ENCODE measurements around the gene NOS1AP. TPM values are rescaled to one million over a fixed set of nuclear protein-coding genes. Genes with fewer than 3 reads are reported as not detected.
A peak's percentile ranks its signal among the peaks of the same experiment; 100 is the strongest.
"Not testable (repeated sequence)": the region's sequence is repeated elsewhere in the genome, so short reads cannot be mapped to it uniquely, and the experiment has no call there.

NOS1AP gene
- polyA plus RNA-seq, 1 donor, result 2.7 TPM

DNA sequence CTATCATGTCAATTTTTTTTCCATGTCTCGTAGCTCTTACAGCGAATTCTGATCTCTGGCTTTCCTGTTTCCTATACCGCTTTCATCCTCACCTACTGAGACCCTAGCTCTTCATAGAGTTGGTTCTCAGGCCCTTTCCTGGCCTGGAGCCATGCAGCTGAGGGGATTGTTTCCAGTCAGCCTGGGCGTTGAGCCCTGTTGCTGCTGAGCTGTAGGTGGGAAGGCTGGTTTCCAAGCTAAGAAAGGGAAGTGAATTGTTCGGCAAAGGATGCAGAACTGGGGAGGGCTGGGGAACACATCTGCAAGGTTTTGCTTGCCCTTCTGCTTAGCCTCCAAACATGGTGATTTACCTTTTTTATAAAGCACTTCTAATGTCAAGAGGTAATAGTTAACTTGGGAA lies 265.6 kb downstream of the NOS1AP start:
- Histone ChIP-seq H3K36me3 (ENCODE audit: control insufficient read depth, insufficient read depth, low read length) (no peaks in the 10 kb centered on the region), H3K4me3 (ENCODE audit: low read length) (no peak overlapping the region), H3K9me3 (ENCODE audit: control insufficient read depth, low read depth, low read length) (no peaks in the 10 kb centered on the region), H3K4me1 (ENCODE audit: control insufficient read depth, insufficient read depth, low read length) (no peaks in the 10 kb centered on the region), H3K27ac (ENCODE audit: low read length) (no peak overlapping the region), H3K27me3 (ENCODE audit: control insufficient read depth, insufficient read depth, low read length) (no peaks in the 10 kb centered on the region)
- WGBS (ENCODE audit: insufficient coverage, low lambda C conversion rate), result 96% methylated on average over 4 of the region's 5 CpGs
- DNase-seq, result no peak

DNA sequence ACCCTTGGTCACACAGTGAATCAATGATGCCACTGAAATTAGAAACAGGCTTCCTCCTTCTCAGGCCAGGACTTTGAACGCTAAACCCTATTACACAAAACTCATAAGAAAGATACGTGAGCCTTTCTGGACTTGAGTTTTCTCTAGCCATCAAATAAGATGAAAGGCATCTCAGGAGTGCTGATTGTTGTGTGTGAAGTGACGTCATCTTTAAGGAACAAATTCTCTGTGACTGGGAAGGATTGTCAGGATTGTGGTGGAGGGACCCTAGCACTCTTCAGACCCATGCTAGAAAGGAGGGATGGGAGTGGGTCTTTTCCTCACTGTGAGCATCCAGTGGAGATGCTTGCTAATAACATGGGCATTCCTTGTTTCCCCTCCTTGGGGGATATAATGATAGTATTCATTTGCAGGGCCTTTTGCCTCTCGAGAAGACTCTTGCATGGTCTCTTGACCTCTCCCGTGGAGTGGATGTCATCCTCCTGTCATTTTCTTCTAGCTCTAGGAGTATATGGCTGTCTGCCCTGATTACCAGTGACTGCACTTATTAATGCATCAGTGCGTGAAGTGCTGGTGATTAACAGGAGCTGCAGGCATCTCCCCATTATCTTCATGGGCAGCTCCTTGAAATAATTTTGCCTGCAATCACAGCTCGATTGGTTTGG lies 267.3 kb downstream of the NOS1AP start:
- H3K27me3 ChIP-seq (ENCODE audit: control insufficient read depth, insufficient read depth, low read length), result no peaks in the 10 kb centered on the region
- no peaks in the 10 kb centered on the region for H3K36me3 ChIP-seq (ENCODE audit: control insufficient read depth, insufficient read depth, low read length)
- DNase-seq, result no peak
- no peaks in the 10 kb centered on the region for H3K4me1 ChIP-seq (ENCODE audit: control insufficient read depth, insufficient read depth, low read length)
- no peak overlapping the region for H3K27ac ChIP-seq (ENCODE audit: low read length)
- no peaks in the 10 kb centered on the region for H3K9me3 ChIP-seq (ENCODE audit: control insufficient read depth, low read depth, low read length)
- no peak overlapping the region for H3K4me3 ChIP-seq (ENCODE audit: low read length)
- WGBS (ENCODE audit: insufficient coverage, low lambda C conversion rate), result no CpG with 5 or more reads among the region's 7 CpGs

DNA sequence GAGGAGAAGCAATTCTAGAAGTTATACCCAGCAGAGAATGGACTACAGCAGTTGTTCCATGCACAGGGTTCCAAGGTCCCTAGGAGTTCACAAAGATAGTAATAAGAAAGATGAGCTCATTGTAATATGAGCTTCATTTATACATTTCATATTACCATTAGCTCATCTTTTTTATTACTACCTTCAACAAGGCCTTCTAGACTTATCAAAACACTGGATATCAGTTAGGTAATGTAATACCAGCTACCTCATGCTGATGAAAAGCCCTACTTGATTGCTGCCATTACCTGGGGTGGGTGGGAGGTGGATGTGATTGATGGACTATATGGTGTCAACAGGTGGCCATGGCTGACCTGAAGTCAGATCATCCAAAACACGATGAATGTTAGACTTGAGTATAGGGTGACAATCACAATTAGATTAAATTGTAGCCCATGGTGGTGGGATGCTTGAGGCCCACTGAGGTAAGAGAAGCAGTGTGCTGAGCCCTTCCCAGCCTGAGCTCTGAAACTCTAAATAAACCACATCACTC lies 273.0 kb downstream of the NOS1AP start:
- Histone ChIP-seq H3K4me3 (ENCODE audit: low read length) (no peak overlapping the region), H3K36me3 (ENCODE audit: control insufficient read depth, insufficient read depth, low read length) (no peaks in the 10 kb centered on the region), H3K9me3 (ENCODE audit: control insufficient read depth, low read depth, low read length) (no peaks in the 10 kb centered on the region), H3K4me1 (ENCODE audit: control insufficient read depth, insufficient read depth, low read length) (peaks cover 8% of the 10 kb centered on the region), H3K27me3 (ENCODE audit: control insufficient read depth, insufficient read depth, low read length) (no peaks in the 10 kb centered on the region), H3K27ac (ENCODE audit: low read length) (no peak overlapping the region)
- no CpG with 5 or more reads among the region's 1 CpG for WGBS (ENCODE audit: insufficient coverage, low lambda C conversion rate)
- DNase-seq, result no peak

GRCh38 chr1:162343470-162343869 lies 274.0 kb downstream of the NOS1AP start:
- no CpG with 5 or more reads among the region's 5 CpGs for WGBS (ENCODE audit: insufficient coverage, low lambda C conversion rate)
- Histone ChIP-seq H3K36me3 (ENCODE audit: control insufficient read depth, insufficient read depth, low read length) (no peaks in the 10 kb centered on the region), H3K4me3 (ENCODE audit: low read length) (no peak overlapping the region), H3K9me3 (ENCODE audit: control insufficient read depth, low read depth, low read length) (no peaks in the 10 kb centered on the region), H3K27me3 (ENCODE audit: control insufficient read depth, insufficient read depth, low read length) (no peaks in the 10 kb centered on the region), H3K4me1 (ENCODE audit: control insufficient read depth, insufficient read depth, low read length) (peaks cover 16% of the 10 kb centered on the region), H3K27ac (ENCODE audit: low read length) (no peak overlapping the region)
- DNase-seq, result no peak

DNA sequence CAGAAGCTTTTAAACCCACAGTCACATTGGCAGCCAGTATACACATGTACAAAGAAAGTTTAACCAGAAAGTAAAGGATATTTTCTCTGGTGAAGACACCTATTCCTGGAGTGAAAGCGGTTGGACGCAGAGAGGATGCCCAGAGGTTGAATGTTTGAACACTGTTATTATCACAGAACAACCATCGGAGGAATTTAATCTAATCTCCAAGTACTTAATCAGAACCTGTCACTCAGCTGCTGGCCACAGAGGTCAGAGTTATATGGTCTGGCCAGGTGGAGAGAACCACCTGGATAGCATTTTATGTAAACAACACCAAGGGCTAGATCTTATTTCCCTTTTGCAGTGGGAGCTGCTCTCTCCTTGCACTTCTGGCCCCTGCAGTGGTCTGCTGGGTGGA lies 277.8 kb downstream of the NOS1AP start:
- Histone ChIP-seq H3K9me3 (ENCODE audit: control insufficient read depth, low read depth, low read length) (no peaks in the 10 kb centered on the region), H3K4me3 (ENCODE audit: low read length) (no peak overlapping the region), H3K27me3 (ENCODE audit: control insufficient read depth, insufficient read depth, low read length) (no peaks in the 10 kb centered on the region), H3K4me1 (ENCODE audit: control insufficient read depth, insufficient read depth, low read length) (peaks cover 39% of the 10 kb centered on the region), H3K36me3 (ENCODE audit: control insufficient read depth, insufficient read depth, low read length) (no peaks in the 10 kb centered on the region), H3K27ac (ENCODE audit: low read length) (peak overlapping the region; percentile 24)
- peak; percentile 19 to 50 for DNase-seq
- WGBS (ENCODE audit: insufficient coverage, low lambda C conversion rate), result 29% methylated on average over 2 of the region's 3 CpGs

DNA sequence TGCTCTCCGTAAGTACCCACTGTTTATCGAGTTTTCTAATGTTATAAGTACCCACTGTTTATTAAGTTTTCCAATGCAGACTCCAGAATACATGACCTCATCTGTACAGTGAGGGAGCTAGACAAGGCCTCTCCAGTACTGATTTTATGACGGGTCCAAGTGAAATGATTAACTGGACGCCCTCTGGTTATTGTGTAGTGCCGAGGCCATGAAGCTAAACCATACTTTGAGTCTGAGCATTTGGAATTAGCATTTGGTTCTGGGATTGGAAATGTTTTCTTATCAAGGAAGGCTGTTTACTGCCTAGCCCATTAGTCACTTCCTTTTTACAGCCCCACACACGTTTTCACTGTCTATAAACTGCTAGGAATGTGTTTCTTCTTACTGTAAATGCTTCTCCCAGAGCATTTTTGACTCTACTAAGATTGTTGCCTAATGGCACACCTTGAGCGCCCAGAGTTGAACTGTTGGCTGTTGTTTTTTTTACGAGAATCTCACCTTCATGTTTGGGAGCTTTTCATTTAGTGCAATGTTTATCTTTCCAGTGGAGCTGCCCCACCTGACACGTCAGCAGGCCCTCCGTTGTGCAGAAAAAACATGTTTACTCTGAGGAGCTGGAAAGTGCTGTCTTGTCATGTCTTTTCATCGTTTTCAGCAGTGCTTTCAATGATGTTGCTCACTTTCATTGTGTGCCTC lies 280.3 kb downstream of the NOS1AP start:
- peak; percentile 86 to 95 for DNase-seq
- Histone ChIP-seq H3K4me3 (ENCODE audit: low read length) (no peak overlapping the region), H3K27me3 (ENCODE audit: control insufficient read depth, insufficient read depth, low read length) (no peaks in the 10 kb centered on the region), H3K9me3 (ENCODE audit: control insufficient read depth, low read depth, low read length) (no peaks in the 10 kb centered on the region), H3K27ac (ENCODE audit: low read length) (peak overlapping the region; percentile 78), H3K36me3 (ENCODE audit: control insufficient read depth, insufficient read depth, low read length) (no peaks in the 10 kb centered on the region), H3K4me1 (ENCODE audit: control insufficient read depth, insufficient read depth, low read length) (peaks cover 49% of the 10 kb centered on the region)
- WGBS (ENCODE audit: insufficient coverage, low lambda C conversion rate), result 0% methylated on average over 1 of the region's 11 CpGs

GRCh38 chr1:162351246-162351842 lies 281.9 kb downstream of the NOS1AP start:
- Histone ChIP-seq H3K4me3 (ENCODE audit: low read length) (no peak overlapping the region), H3K4me1 (ENCODE audit: control insufficient read depth, insufficient read depth, low read length) (peaks cover 54% of the 10 kb centered on the region), H3K27me3 (ENCODE audit: control insufficient read depth, insufficient read depth, low read length) (no peaks in the 10 kb centered on the region), H3K27ac (ENCODE audit: low read length) (peak overlapping the region; percentile 16), H3K36me3 (ENCODE audit: control insufficient read depth, insufficient read depth, low read length) (no peaks in the 10 kb centered on the region), H3K9me3 (ENCODE audit: control insufficient read depth, low read depth, low read length) (no peaks in the 10 kb centered on the region)
- 25% methylated on average over 4 of the region's 6 CpGs for WGBS (ENCODE audit: insufficient coverage, low lambda C conversion rate)
- DNase-seq, result peak; percentile 16 to 32

DNA sequence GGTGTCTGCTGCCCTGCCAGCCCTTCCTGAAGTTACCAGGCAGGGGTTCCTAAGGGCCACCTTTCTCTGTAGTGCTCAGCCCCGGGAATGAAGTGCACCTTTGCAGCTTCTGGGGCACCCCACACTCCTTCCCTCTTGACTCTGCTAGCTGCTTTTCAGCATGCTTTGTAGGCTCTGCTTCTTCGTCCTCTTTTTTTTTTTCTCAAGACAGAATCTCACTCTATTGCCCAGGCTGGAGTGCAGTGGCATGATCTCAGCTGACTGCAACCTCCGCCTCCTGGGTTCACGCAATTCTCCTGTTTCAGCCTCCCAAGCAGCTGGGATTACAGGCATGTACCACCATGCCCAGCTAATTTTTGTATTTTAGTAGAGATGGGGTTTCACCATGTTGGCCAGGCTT lies 282.4 kb downstream of the NOS1AP start:
- H3K27ac ChIP-seq (ENCODE audit: low read length), result peak overlapping the region; percentile 16
- H3K36me3 ChIP-seq (ENCODE audit: control insufficient read depth, insufficient read depth, low read length); H3K27me3 ChIP-seq (ENCODE audit: control insufficient read depth, insufficient read depth, low read length); H3K9me3 ChIP-seq (ENCODE audit: control insufficient read depth, low read depth, low read length); DNase-seq; H3K4me3 ChIP-seq (ENCODE audit: low read length): not testable (repeated sequence)
- 80% methylated on average over 1 of the region's 4 CpGs for WGBS (ENCODE audit: insufficient coverage, low lambda C conversion rate)
- peaks cover 52% of the 10 kb centered on the region for H3K4me1 ChIP-seq (ENCODE audit: control insufficient read depth, insufficient read depth, low read length)

DNA sequence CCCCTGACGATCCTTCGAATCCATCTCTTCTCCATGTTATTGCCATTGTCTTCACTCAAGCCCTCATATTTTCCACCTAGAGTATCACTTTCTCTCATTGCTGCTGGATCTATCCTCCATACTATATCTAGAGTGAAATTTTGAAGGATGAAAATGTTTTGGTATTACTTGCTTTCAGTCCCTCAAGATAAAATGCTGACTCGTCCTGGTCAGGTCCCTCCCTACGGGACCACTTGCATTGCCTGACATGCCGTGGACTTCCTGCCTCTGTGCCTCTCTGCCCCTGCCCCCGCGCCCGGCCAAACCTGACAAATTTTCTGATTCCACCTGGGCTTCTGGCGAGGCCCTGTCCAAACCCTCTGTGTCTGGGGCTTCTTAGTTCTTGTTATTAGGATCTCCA lies 283.6 kb downstream of the NOS1AP start:
- H3K9me3 ChIP-seq (ENCODE audit: control insufficient read depth, low read depth, low read length), result no peaks in the 10 kb centered on the region
- no peak for DNase-seq

GRCh38 chr1:162353702-162354101 lies 284.2 kb downstream of the NOS1AP start:
- no peaks in the 10 kb centered on the region for H3K36me3 ChIP-seq (ENCODE audit: control insufficient read depth, insufficient read depth, low read length)
- H3K4me1 ChIP-seq (ENCODE audit: control insufficient read depth, insufficient read depth, low read length), result peaks cover 36% of the 10 kb centered on the region
- H3K4me3 ChIP-seq (ENCODE audit: low read length), result no peak overlapping the region
- no peaks in the 10 kb centered on the region for H3K9me3 ChIP-seq (ENCODE audit: control insufficient read depth, low read depth, low read length)
- no peak overlapping the region for H3K27ac ChIP-seq (ENCODE audit: low read length)
- WGBS (ENCODE audit: insufficient coverage, low lambda C conversion rate), result no CpG with 5 or more reads among the region's 5 CpGs
- DNase-seq, result no peak
- H3K27me3 ChIP-seq (ENCODE audit: control insufficient read depth, insufficient read depth, low read length), result no peaks in the 10 kb centered on the region

More for the DNA sequence above, 283.6 kb downstream of the NOS1AP start:
- peaks cover 40% of the 10 kb centered on the region for H3K4me1 ChIP-seq (ENCODE audit: control insufficient read depth, insufficient read depth, low read length)
- H3K4me3 ChIP-seq (ENCODE audit: low read length), result no peak overlapping the region
- H3K27me3 ChIP-seq (ENCODE audit: control insufficient read depth, insufficient read depth, low read length), result no peaks in the 10 kb centered on the region
- H3K36me3 ChIP-seq (ENCODE audit: control insufficient read depth, insufficient read depth, low read length), result no peaks in the 10 kb centered on the region
- 80% methylated on average over 1 of the region's 9 CpGs for WGBS (ENCODE audit: insufficient coverage, low lambda C conversion rate)
- no peak overlapping the region for H3K27ac ChIP-seq (ENCODE audit: low read length)
